ENCODE results near the gene SLC25A24. TPM values are rescaled to one million over a fixed set of nuclear protein-coding genes. Genes with fewer than 3 reads are reported as not detected.

Gene SLC25A24
- total and polyA plus RNA-seq, 2 of the 13 experiments (the other 11 are each of a cell fraction or from before 2014, with no cell fraction given): 8.0 to 12.4 TPM

GRCh38 chr1:108199781-108200686 is at the start of gene SLC25A24 (continued):
- TF ChIP-seq SKIL (CRISPR knock-in tag; IDR thresholded peaks at IDR 0.05; ENCODE audit: borderline replicate concordance): peak; percentile 42; the same call in 1 of the 2 replicates
- TF ChIP-seq POLR2AphosphoS5 (IDR thresholded peaks at IDR 0.05; ENCODE audit: low read depth, low read length): peak; percentile 71
- TF ChIP-seq ZNF292 (CRISPR knock-in tag; IDR thresholded peaks at IDR 0.05; ENCODE audit: borderline replicate concordance, low read depth): peak; percentile 63; the same call in 1 of the 2 replicates
- no peak for TF ChIP-seq DPF2 (CRISPR knock-in tag; IDR thresholded peaks at IDR 0.05; ENCODE audit: borderline replicate concordance, low read depth)
- peak; percentile 30; the same call in 1 of the 2 replicates for TF ChIP-seq CCDC6 (CRISPR knock-in tag; IDR thresholded peaks at IDR 0.05)
- 0 out of 2 replicates have a peak, but pooled peaks have one; percentile 5 for TF ChIP-seq GMEB1 (CRISPR knock-in tag; IDR thresholded peaks at IDR 0.05; ENCODE audit: borderline replicate concordance)
- TF ChIP-seq ATF4 (CRISPR knock-in tag; IDR thresholded peaks at IDR 0.05): 0 out of 4 replicates have a peak, but pooled peaks of 1 of the 2 experiments have one; percentile 32
- no peak for TF ChIP-seq MAZ (IDR thresholded peaks at IDR 0.05; ENCODE audit: borderline replicate concordance, low read depth, low read length)
- TF ChIP-seq MAZ (CRISPR knock-in tag; IDR thresholded peaks at IDR 0.05; ENCODE audit: low read depth): peak; percentile 45; the same call in 1 of the 2 replicates
- no peak for TF ChIP-seq ZNF749 (CRISPR knock-in tag; IDR thresholded peaks at IDR 0.05; ENCODE audit: borderline replicate concordance)
- peak; percentile 66; the same call in 1 of the 2 replicates for TF ChIP-seq HOXA9 (CRISPR knock-in tag; IDR thresholded peaks at IDR 0.05; ENCODE audit: borderline replicate concordance)
- 0 out of 2 replicates have a peak, but pooled peaks have one; percentile 47 for TF ChIP-seq YEATS4 (CRISPR knock-in tag; IDR thresholded peaks at IDR 0.05; ENCODE audit: borderline replicate concordance)
- TF ChIP-seq EED (CRISPR knock-in tag; IDR thresholded peaks at IDR 0.05): no peak
- peak; percentile 87; the same call in 1 of the 2 replicates for TF ChIP-seq TMF1 (CRISPR knock-in tag; IDR thresholded peaks at IDR 0.05; ENCODE audit: low read depth)
- peak; percentile 95; the same call in 1 of the 2 replicates for TF ChIP-seq ZNF777 (CRISPR knock-in tag; IDR thresholded peaks at IDR 0.05)
- TF ChIP-seq POGK (CRISPR knock-in tag; conservative IDR thresholded peaks at IDR 0.05): peak; percentile 71
- TF ChIP-seq ZNF329 (CRISPR knock-in tag; IDR thresholded peaks at IDR 0.05; ENCODE audit: low read depth): no peak; the same call in 1 of the 2 replicates
- no peak for TF ChIP-seq CAMTA2 (CRISPR knock-in tag; IDR thresholded peaks at IDR 0.05; ENCODE audit: borderline replicate concordance)
- no peak for TF ChIP-seq ZNF616 (CRISPR knock-in tag; IDR thresholded peaks at IDR 0.05; ENCODE audit: low read depth)
- no peak for TF ChIP-seq RBAK (CRISPR knock-in tag; IDR thresholded peaks at IDR 0.05)

All from HepG2 (cell line).